Karpas-422 (cell line): Measurements from ENCODE around the gene WDR45B. TPM values are rescaled to one million over a fixed set of nuclear protein-coding genes. Genes with fewer than 3 reads are reported as not detected.
"Not testable (repeated sequence)": the region's sequence is repeated elsewhere in the genome, so short reads cannot be mapped to it uniquely, and the experiment has no call there.

Experiments
- DNase-seq: peaks from one replicate; pipeline ENCODE4 v3.0.0-alpha.2; 2015
- H2AFZ ChIP-seq: fragments of 200-600 bp; sonication (generic); 2 replicates; pipeline ENCODE4 v1.6.1; 2014; ENCODE audit warnings: antibody characterized with exemption, low read length, mixed read lengths
- H3K27ac ChIP-seq: fragments of 200-600 bp; sonication (generic); 2 replicates; pipeline ENCODE4 v1.5.1; 2014; ENCODE audit warnings: mild to moderate bottlenecking, low read length, moderate library complexity
- H3K27me3 ChIP-seq: fragments of 200-600 bp; sonication (generic); 2 replicates; pipeline ENCODE4 v1.6.1; 2014; ENCODE audit warnings: low read length, mixed read lengths
- H3K36me3 ChIP-seq: fragments of 200-600 bp; sonication (generic); 2 replicates; pipeline ENCODE4 v1.6.1; 2014; ENCODE audit warnings: low read length, mixed read lengths; ENCODE audit not compliant: insufficient read depth
- H3K4me1 ChIP-seq: fragments of 200-600 bp; sonication (generic); 2 replicates; pipeline ENCODE4 v1.6.1; 2014; ENCODE audit warnings: mild to moderate bottlenecking, low read length, mixed read lengths
- H3K4me2 ChIP-seq: fragments of 200-600 bp; sonication (generic); 2 replicates; pipeline ENCODE4 v1.6.1; 2014; ENCODE audit warnings: low read length, low read depth, mild to moderate bottlenecking; ENCODE audit not compliant: poor library complexity, severe bottlenecking
- H3K4me3 ChIP-seq: fragments of 200-600 bp; sonication (generic); 2 replicates; pipeline ENCODE4 v1.5.1; 2014; ENCODE audit warnings: mild to moderate bottlenecking, antibody characterized with exemption, low read length, mixed read lengths
- H3K79me2 ChIP-seq: fragments of 200-600 bp; sonication (generic); 2 replicates; pipeline ENCODE4 v1.6.1; 2014; ENCODE audit warnings: mild to moderate bottlenecking, low read length, mixed read lengths
- H3K9ac ChIP-seq: fragments of 200-600 bp; sonication (generic); 2 replicates; pipeline ENCODE4 v1.6.0; 2014; ENCODE audit warnings: low read length
- H3K9me2 ChIP-seq: fragments of 200-600 bp; sonication (generic), shearing (Covaris generic); replicated peaks from 2 replicates; pipeline ENCODE4 v1.6.0; 2014; ENCODE audit warnings: mild to moderate bottlenecking, low read length, moderate library complexity; ENCODE audit not compliant: insufficient read depth
- H3K9me3 ChIP-seq: fragments of 300-700, 200-600 bp; sonication (generic); 2 replicates; pipeline ENCODE4 v1.6.1; 2014; ENCODE audit warnings: low read length, mixed read lengths
- H4K20me1 ChIP-seq: fragments of 200-600 bp; sonication (generic); 2 replicates; pipeline ENCODE4 v1.6.1; 2014; ENCODE audit warnings: mild to moderate bottlenecking, antibody characterized with exemption, low read length, low read depth; ENCODE audit not compliant: insufficient read depth
- total RNA-seq: library from RNA; depleted of rRNA; stranded (reverse); fragments of >200 nt; shearing (Covaris generic); gene quantifications from 2 replicates; pipeline ENCODE4 v1.2.3, GENCODE V29; 2014; ENCODE audit warnings: low replicate concordance

WDR45B gene
- total RNA-seq, 1 experiment from 2014 or later: 55.8 TPM

DNA sequence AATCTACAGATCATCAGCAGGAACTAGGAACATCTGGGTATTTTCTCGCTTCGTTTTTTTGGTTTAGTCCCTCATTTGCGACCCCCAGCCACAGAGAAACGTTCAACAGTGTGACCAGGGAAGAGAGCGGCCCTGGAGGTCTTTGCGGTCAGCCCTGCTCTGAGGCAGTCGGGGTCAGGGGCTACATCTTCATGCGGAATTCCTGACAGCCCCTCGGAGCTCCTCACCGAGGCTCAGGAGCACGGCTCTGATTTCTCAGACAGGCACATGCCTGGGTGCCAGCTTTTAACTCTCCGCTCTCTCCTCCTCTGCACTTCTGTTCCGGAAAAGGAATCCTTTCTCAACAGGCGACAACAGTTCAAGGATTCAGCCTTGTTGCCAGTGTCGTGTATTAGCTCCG lies 8.0 kb upstream of the WDR45B start:
- Histone ChIP-seq H4K20me1 (no peaks in the 10 kb centered on the region), H3K4me1 (no peaks in the 10 kb centered on the region), H3K27me3 (no peaks in the 10 kb centered on the region), H3K4me2 (no peak overlapping the region), H3K4me3 (no peak overlapping the region), H3K79me2 (no peaks in the 10 kb centered on the region), H3K27ac (no peak overlapping the region), H3K9ac (no peak overlapping the region), H3K36me3 (no peaks in the 10 kb centered on the region), H2AFZ (no peak overlapping the region), H3K9me2 (no peaks in the 10 kb centered on the region), H3K9me3 (no peaks in the 10 kb centered on the region; the same call in 1 of the 2 replicates)
- no peak for DNase-seq

GRCh38 chr17:82655523-82655922 lies 7.3 kb upstream of the WDR45B start:
- H3K27me3 ChIP-seq: no peaks in the 10 kb centered on the region
- no peak overlapping the region for H3K9ac ChIP-seq
- no peaks in the 10 kb centered on the region; the same call in 1 of the 2 replicates for H3K9me3 ChIP-seq
- no peaks in the 10 kb centered on the region for H3K4me1 ChIP-seq
- H3K4me2 ChIP-seq: no peak overlapping the region
- no peaks in the 10 kb centered on the region for H3K79me2 ChIP-seq
- H3K36me3 ChIP-seq: no peaks in the 10 kb centered on the region
- no peak overlapping the region for H3K27ac ChIP-seq
- DNase-seq: no peak
- no peaks in the 10 kb centered on the region for H3K9me2 ChIP-seq
- H2AFZ ChIP-seq: no peak overlapping the region
- H4K20me1 ChIP-seq: no peaks in the 10 kb centered on the region
- no peak overlapping the region for H3K4me3 ChIP-seq

DNA sequence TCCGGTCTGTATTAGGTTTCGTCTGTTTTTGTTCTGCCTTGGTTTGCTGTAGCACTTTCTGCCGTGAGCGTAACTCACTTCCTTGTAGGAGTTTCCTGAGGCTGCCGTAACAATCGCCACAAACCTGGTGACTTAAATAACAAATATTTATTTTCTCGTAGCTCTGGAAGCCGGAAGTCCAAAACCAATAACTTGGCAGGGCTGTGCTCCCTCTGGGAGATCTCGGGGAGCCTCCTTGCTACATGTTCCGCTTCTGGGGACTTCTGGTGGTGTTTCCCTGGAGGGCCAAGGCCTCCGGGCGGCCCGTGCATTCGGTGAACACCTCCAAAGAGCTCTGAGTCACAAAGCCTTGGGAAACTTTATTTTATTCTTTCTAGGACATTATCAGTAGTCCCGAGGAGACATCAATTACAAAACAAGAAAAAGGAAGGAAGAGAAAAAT lies 6.8 kb upstream of the WDR45B start:
- Histone ChIP-seq H3K79me2 (no peaks in the 10 kb centered on the region), H3K36me3 (no peaks in the 10 kb centered on the region), H3K9me2 (no peaks in the 10 kb centered on the region), H3K4me3 (no peak overlapping the region), H3K9me3 (no peaks in the 10 kb centered on the region; the same call in 1 of the 2 replicates), H4K20me1 (no peaks in the 10 kb centered on the region), H3K9ac (no peak overlapping the region), H3K4me1 (no peaks in the 10 kb centered on the region), H2AFZ (no peak overlapping the region), H3K4me2 (no peak overlapping the region), H3K27ac (no peak overlapping the region), H3K27me3 (no peaks in the 10 kb centered on the region)
- DNase-seq: no peak

DNA sequence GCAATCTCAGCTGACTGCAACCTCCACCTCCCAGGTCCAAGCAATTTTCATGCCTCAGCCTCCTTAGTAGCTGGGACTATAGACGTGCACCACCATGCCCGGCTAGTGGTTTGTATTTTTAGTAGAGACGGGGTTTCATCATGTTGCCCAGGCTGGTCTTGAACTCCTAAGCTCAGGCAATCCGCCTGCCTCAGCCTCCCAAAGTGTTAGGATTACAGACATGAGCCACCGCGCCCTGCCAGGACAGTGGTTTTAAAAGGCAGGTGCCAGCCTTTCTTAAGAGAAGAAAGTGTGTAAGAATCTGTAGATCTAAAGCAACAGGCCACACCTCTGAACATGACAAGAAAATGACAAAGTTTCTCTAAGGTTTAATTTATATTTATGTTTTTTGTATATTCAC lies 6.4 kb upstream of the WDR45B start:
- H2AFZ ChIP-seq, H3K9me2 ChIP-seq, H3K4me1 ChIP-seq, H3K9ac ChIP-seq, H3K36me3 ChIP-seq, H3K9me3 ChIP-seq, H4K20me1 ChIP-seq, H3K4me2 ChIP-seq, H3K79me2 ChIP-seq, H3K27ac ChIP-seq, DNase-seq, H3K27me3 ChIP-seq, H3K4me3 ChIP-seq: not testable (repeated sequence)

- Histone ChIP-seq H2AFZ (no peak overlapping the region), H3K79me2 (no peaks in the 10 kb centered on the region), H3K9me2 (no peaks in the 10 kb centered on the region), H3K4me3 (no peak overlapping the region), H4K20me1 (no peaks in the 10 kb centered on the region), H3K9ac (no peak overlapping the region), H3K4me2 (no peak overlapping the region), H3K4me1 (no peaks in the 10 kb centered on the region), H3K36me3 (no peaks in the 10 kb centered on the region), H3K9me3 (no peaks in the 10 kb centered on the region), H3K27ac (no peak overlapping the region), H3K27me3 (no peaks in the 10 kb centered on the region)
- DNase-seq: no peak
Measured at GRCh38 chr17:82653651-82654528, 5.6 kb upstream of the WDR45B start.

DNA sequence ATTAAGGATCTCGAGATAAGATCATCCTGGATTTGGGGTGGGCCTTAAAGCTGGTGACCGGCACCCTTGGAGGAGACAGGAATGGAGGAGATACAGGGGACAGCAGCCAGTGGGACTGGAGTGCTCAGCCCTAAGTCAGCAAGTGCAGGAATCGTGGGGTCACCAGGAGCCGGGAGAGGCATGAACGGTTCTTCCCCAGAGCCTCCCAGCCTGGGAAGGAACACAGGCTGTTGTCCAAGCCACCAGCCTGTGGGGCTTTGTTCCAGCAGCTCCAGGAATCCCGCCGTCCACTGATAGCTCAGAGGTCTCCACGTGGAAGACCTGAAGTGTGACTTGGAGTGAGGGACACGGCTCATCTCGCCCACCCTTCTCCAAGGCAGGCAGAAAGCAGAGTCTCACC lies 2.5 kb upstream of the WDR45B start:
- Histone ChIP-seq H3K4me1 (peaks cover 8% of the 10 kb centered on the region), H4K20me1 (peaks cover 17% of the 10 kb centered on the region), H3K79me2 (peaks cover 24% of the 10 kb centered on the region), H3K27me3 (no peaks in the 10 kb centered on the region), H3K4me3 (no peak overlapping the region), H3K36me3 (no peaks in the 10 kb centered on the region), H3K27ac (no peak overlapping the region), H3K9ac (no peak overlapping the region), H3K9me3 (no peaks in the 10 kb centered on the region), H3K9me2 (no peaks in the 10 kb centered on the region), H3K4me2 (no peak overlapping the region), H2AFZ (no peak overlapping the region)
- DNase-seq: no peak

DNA sequence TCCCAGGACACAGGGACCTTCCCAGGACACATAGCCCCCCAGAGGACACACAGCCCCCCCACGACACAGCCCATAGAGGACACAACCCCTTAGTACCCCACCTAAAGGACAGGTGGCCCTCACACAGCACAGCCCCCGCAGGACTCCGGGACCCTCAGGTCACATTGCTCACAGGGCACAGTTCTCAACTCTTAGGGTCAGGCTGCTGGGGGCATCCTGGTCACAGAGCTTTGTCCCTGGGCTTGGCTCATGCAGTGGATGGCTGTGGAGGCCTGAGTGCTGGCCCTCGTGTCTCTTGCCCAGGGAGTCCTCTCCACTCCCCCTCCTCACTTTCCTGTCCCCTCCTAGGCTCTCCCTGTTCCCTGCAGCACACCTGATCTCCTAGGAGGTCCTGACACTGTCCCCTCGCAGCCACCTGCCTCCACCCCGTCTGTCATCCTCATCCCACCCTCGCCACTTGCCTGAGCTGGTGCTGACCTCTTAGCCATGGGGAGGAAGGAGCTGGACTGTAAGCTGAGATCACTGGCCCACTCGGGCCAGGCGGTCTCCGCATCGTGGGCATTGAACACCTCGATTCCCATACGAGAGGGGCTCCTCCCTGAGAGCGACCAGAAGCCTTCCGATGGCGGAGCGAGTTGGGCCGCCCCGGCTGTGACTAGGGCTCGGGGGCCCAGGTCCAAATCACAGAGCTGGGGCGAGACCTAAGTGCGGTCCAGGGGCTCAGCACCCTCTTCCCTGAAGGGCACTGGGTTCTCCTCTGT lies 1.4 kb upstream of the WDR45B start:
- no peaks in the 10 kb centered on the region for H3K36me3 ChIP-seq
- DNase-seq: no peak
- H4K20me1 ChIP-seq: peaks cover 24% of the 10 kb centered on the region
- H3K27me3 ChIP-seq: no peaks in the 10 kb centered on the region
- peaks cover 8% of the 10 kb centered on the region for H3K4me1 ChIP-seq
- H3K4me2 ChIP-seq: no peak overlapping the region
- H3K9me3 ChIP-seq: no peaks in the 10 kb centered on the region
- peaks cover 35% of the 10 kb centered on the region for H3K79me2 ChIP-seq
- no peak overlapping the region for H3K9ac ChIP-seq
- no peak overlapping the region for H2AFZ ChIP-seq
- no peak overlapping the region for H3K4me3 ChIP-seq
- H3K27ac ChIP-seq: no peak overlapping the region
- H3K9me2 ChIP-seq: no peaks in the 10 kb centered on the region

GRCh38 chr17:82648742-82649331 lies 593 bp upstream of the WDR45B start:
- DNase-seq: no peak
- Histone ChIP-seq H3K9ac (no peak overlapping the region), H3K4me2 (no peak overlapping the region), H3K27ac (peak overlapping the region; percentile 18; the same call in 1 of the 2 replicates), H3K36me3 (peaks cover 3% of the 10 kb centered on the region; the same call in 1 of the 2 replicates), H3K27me3 (no peaks in the 10 kb centered on the region), H3K4me3 (peak overlapping the region; percentile 27; the same call in 1 of the 2 replicates), H4K20me1 (peaks cover 32% of the 10 kb centered on the region), H3K9me2 (no peaks in the 10 kb centered on the region), H3K79me2 (peaks cover 43% of the 10 kb centered on the region), H3K9me3 (no peaks in the 10 kb centered on the region), H3K4me1 (peaks cover 8% of the 10 kb centered on the region), H2AFZ (no peak overlapping the region)
